ENCODE measurements around the gene ARL11. TPM values are rescaled to one million over a fixed set of nuclear protein-coding genes. Genes with fewer than 3 reads are reported as not detected.

Gene ARL11
- total and polyA plus RNA-seq, 2 of the 4 experiments (the other 2 are of a cell fraction) = not detected

DNA sequence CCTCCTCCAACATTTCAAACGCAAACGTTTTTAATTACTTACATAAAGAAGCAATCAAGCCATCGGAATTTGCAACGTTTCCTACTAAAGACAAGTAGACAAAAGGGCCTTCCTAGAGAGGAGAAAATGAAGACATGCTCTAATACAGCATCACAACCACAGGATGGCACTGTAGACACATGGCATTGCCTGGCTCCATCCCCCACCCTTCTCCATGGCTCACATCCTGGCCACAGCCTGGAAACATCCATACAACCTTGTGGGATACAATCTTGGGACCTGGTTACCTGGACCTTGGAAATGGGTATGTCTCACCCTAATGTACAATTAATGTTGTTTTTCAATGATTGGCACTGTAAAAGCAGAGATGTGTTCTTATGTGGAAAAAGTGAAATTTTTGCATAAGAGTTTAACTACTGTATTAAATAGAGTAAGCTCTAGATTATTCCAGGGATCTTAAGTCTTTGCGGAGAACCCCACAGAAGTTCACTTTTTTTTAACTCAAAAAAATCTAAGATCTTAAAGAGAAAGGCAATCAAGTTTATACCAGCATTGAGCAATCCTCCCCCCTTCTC is 41.5 kb downstream of the ARL11 start:
- Histone ChIP-seq H2BK120ac (ENCODE audit: low read depth, low read length) (no peak overlapping the region), H3K9ac (ENCODE audit: low read depth, low read length) (no peak overlapping the region), H3K23ac (ENCODE audit: low read depth, low read length) (no peak overlapping the region), H4K8ac (ENCODE audit: low read depth in 2 of 2, low read length in 2 of 2) (peak overlapping the region in 1 of 2 experiments; percentile 26; a peak in 1 of 4 replicates), H2AK9ac (replicated peaks; ENCODE audit: low read depth, low read length, poor library complexity) (peak overlapping the region; percentile 66), H3K27ac (ENCODE audit: insufficient read depth, low read length) (no peak overlapping the region), H3K4ac (ENCODE audit: low read depth, low read length) (no peak overlapping the region), H3K18ac (ENCODE audit: low read depth, low read length) (no peak overlapping the region), H2BK5ac (ENCODE audit: low read depth, low read length, poor library complexity, severe bottlenecking) (no peak overlapping the region), H3K36me3 (ENCODE audit: control insufficient read depth, insufficient read depth, low read length) (peaks cover 21% of the 10 kb centered on the region), H3K4me1 (ENCODE audit: control insufficient read depth, insufficient read depth, low read length) (peaks cover 5% of the 10 kb centered on the region), H3K79me1 (ENCODE audit: low read depth in 1 of 2, low read length in 2 of 2) (peaks cover 9 to 15% of the 10 kb centered on the region in 2 experiments; a peak in 3 of 4 replicates), H3K9me3 (ENCODE audit: control insufficient read depth, insufficient read depth, low read length) (no peaks in the 10 kb centered on the region), H4K91ac (ENCODE audit: insufficient read depth, low read depth, low read length) (no peak overlapping the region), H4K20me1 (ENCODE audit: insufficient read depth, low read length) (peaks cover 2% of the 10 kb centered on the region; the same call in 1 of the 2 replicates), H2AK5ac (ENCODE audit: low read depth, low read length) (no peak overlapping the region), H3K14ac (replicated peaks; ENCODE audit: low read depth, low read length) (no peak overlapping the region), H3K56ac (ENCODE audit: extremely low read depth, insufficient read depth, low read length) (no peak overlapping the region), H4K5ac (ENCODE audit: low read depth, low read length) (no peak overlapping the region), H3K9me1 (ENCODE audit: insufficient read depth, low read length) (0 out of 2 replicates have a peak, but pooled peaks cover 8% of the 10 kb centered on the region), H2BK20ac (ENCODE audit: low read depth, low read length) (no peak overlapping the region), H2AFZ (replicated peaks; ENCODE audit: low read length, poor library complexity) (peak overlapping the region; percentile 35), H3K4me2 (ENCODE audit: low read depth, low read length) (no peak overlapping the region), H2BK15ac (ENCODE audit: low read depth, low read length) (no peak overlapping the region), H3K27me3 (ENCODE audit: control insufficient read depth, insufficient read depth, low read length) (no peaks in the 10 kb centered on the region), H3K4me3 (ENCODE audit: insufficient read depth, low read depth, low read length) (no peak overlapping the region)
- ATAC-seq (ENCODE audit: low read depth) (peak; percentile 98), DNase-seq (peak; percentile 81)
- intact Hi-C loops (cut with micrococcal nuclease) = loop anchor here (1.0 to 10.0 kb wide), 10 partner anchors 178 to 1400 kb away; partner anchors contain the start of genes SPRYD7 and TRIM13
- CTCF ChIA-PET = interaction anchor here (0.6 to 1.4 kb wide), 3 partner anchors 10 to 688 kb away, joined by 3 to 6 read pairs (median 4); no protein-coding TSS in a partner anchor
- dilution Hi-C loops (cut with HindIII; ENCODE audit: low sequenced_read_pairs, unreplicated experiment) = no loop called here
- in situ Hi-C loops (cut with MboI; ENCODE audit: low sequenced_read_pairs) = loop anchor here (10.0 to 25.0 kb wide), 5 partner anchors 415 to 1392 kb away; partner anchors contain the start of gene RNASEH2B
- WGBS, 2 experiments (ENCODE audit: extremely low coverage in 2 of 2, insufficient read length in 1 of 2) = no CpG with 5 or more reads among the region's 5 CpGs
- POLR2A ChIA-PET (ENCODE audit: unreplicated experiment) = no interaction called here
- BruUV-seq (replicated peaks) = no TSS peak
- TF ChIP-seq MAZ (IDR thresholded peaks at IDR 0.05; ENCODE audit: borderline replicate concordance, low read depth, low read length) = peak; percentile 54; the same call in 1 of the 2 replicates
- no peak for TF ChIP-seq USF2 (IDR thresholded peaks at IDR 0.05; ENCODE audit: low read depth, low read length)
- TF ChIP-seq RAD21 (IDR thresholded peaks at IDR 0.05; ENCODE audit: low read length) = peak; percentile 98
- no peak for TF ChIP-seq BHLHE40 (IDR thresholded peaks at IDR 0.05; ENCODE audit: low read depth, low read length)
- no peak for TF ChIP-seq NFE2L2 (IDR thresholded peaks at IDR 0.05; ENCODE audit: low read depth, low read length)
- TF ChIP-seq, protein P1, sequence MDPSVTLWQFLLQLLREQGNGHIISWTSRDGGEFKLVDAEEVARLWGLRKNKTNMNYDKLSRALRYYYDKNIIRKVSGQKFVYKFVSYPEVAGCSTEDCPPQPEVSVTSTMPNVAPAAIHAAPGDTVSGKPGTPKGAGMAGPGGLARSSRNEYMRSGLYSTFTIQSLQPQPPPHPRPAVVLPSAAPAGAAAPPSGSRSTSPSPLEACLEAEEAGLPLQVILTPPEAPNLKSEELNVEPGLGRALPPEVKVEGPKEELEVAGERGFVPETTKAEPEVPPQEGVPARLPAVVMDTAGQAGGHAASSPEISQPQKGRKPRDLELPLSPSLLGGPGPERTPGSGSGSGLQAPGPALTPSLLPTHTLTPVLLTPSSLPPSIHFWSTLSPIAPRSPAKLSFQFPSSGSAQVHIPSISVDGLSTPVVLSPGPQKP (IDR thresholded peaks at IDR 0.05; ENCODE audit: borderline replicate concordance, low read depth, low read length) = no peak
- no peak for TF ChIP-seq RCOR1 (IDR thresholded peaks at IDR 0.05; ENCODE audit: insufficient replicate concordance, low read length)
- TF ChIP-seq SMC3 (IDR thresholded peaks at IDR 0.05; ENCODE audit: low read depth, low read length) = peak; percentile 93
- TF ChIP-seq, protein P2, sequence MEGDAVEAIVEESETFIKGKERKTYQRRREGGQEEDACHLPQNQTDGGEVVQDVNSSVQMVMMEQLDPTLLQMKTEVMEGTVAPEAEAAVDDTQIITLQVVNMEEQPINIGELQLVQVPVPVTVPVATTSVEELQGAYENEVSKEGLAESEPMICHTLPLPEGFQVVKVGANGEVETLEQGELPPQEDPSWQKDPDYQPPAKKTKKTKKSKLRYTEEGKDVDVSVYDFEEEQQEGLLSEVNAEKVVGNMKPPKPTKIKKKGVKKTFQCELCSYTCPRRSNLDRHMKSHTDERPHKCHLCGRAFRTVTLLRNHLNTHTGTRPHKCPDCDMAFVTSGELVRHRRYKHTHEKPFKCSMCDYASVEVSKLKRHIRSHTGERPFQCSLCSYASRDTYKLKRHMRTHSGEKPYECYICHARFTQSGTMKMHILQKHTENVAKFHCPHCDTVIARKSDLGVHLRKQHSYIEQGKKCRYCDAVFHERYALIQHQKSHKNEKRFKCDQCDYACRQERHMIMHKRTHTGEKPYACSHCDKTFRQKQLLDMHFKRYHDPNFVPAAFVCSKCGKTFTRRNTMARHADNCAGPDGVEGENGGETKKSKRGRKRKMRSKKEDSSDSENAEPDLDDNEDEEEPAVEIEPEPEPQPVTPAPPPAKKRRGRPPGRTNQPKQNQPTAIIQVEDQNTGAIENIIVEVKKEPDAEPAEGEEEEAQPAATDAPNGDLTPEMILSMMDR (conservative IDR thresholded peaks at IDR 0.05; ENCODE audit: low read depth, low read length) = peak; percentile 94
- TF ChIP-seq MAFK (IDR thresholded peaks at IDR 0.05; ENCODE audit: low read depth, low read length) = no peak
- no peak for TF ChIP-seq RFX5 (IDR thresholded peaks at IDR 0.05; ENCODE audit: low read depth, low read length)
- peak; percentile 61; the same call in 1 of the 2 replicates for TF ChIP-seq POLR2A (IDR thresholded peaks at IDR 0.05; ENCODE audit: low read depth, low read length)
- TF ChIP-seq MXI1 (IDR thresholded peaks at IDR 0.05; ENCODE audit: borderline replicate concordance, low read depth, low read length) = no peak
- no peak for TF ChIP-seq CHD1 (IDR thresholded peaks at IDR 0.05; ENCODE audit: low read depth, low read length)
- peak; percentile 32; the same call in 1 of the 2 replicates for TF ChIP-seq CEBPB (IDR thresholded peaks at IDR 0.05; ENCODE audit: low read depth, low read length)
